ENCODE data around the gene CELF2. TPM values are rescaled to one million over a fixed set of nuclear protein-coding genes. Genes with fewer than 3 reads are reported as not detected.

Gene CELF2
- total and polyA plus RNA-seq, 4 donors = 43.3 to 65.6 (median 50.1) TPM

GRCh38 chr10:11320809-11321520, 303.3 kb downstream of the CELF2 start:
- Histone ChIP-seq H3K27me3 (ENCODE audit: control insufficient read depth, insufficient read depth, low read length) (no peaks in the 10 kb centered on the region), H3K4me3 (ENCODE audit: low read depth, low read length) (no peak overlapping the region), H3K9me3 (ENCODE audit: control insufficient read depth, insufficient read depth, low read length) (no peaks in the 10 kb centered on the region), H3K36me3 (ENCODE audit: control insufficient read depth, insufficient read depth, low read length) (peaks cover 39% of the 10 kb centered on the region), H3K27ac (ENCODE audit: low read depth, low read length) (no peak overlapping the region), H3K4me1 (ENCODE audit: control insufficient read depth, insufficient read depth, low read length) (peaks cover 10% of the 10 kb centered on the region)
- no peak for DNase-seq (ENCODE audit: low read depth in 4 of 6, low spot score in 6 of 6)
- WGBS (ENCODE audit: insufficient coverage) = 78% methylated on average over 11 of the region's 17 CpGs

- Histone ChIP-seq H3K27me3 (ENCODE audit: control insufficient read depth, insufficient read depth, low read length) (no peaks in the 10 kb centered on the region), H3K4me3 (ENCODE audit: low read depth, low read length) (no peak overlapping the region), H3K36me3 (ENCODE audit: control insufficient read depth, insufficient read depth, low read length) (peaks cover 43% of the 10 kb centered on the region), H3K27ac (ENCODE audit: low read depth, low read length) (no peak overlapping the region), H3K4me1 (ENCODE audit: control insufficient read depth, insufficient read depth, low read length) (peaks cover 23% of the 10 kb centered on the region), H3K9me3 (ENCODE audit: control insufficient read depth, insufficient read depth, low read length) (no peaks in the 10 kb centered on the region)
- WGBS (ENCODE audit: insufficient coverage) = 100% methylated on average over 1 of the region's 1 CpG
- DNase-seq (ENCODE audit: low read depth in 4 of 6, low spot score in 6 of 6) = no peak
These were observed 305.0 kb downstream of the CELF2 start for GRCh38 chr10:11322698-11323097.

- no peak for DNase-seq (ENCODE audit: low read depth in 4 of 6, low spot score in 6 of 6)
- H3K4me3 ChIP-seq (ENCODE audit: low read depth, low read length) = no peak overlapping the region
- H3K27ac ChIP-seq (ENCODE audit: low read depth, low read length) = no peak overlapping the region
- H3K4me1 ChIP-seq (ENCODE audit: control insufficient read depth, insufficient read depth, low read length) = peaks cover 38% of the 10 kb centered on the region
- peaks cover 37% of the 10 kb centered on the region for H3K36me3 ChIP-seq (ENCODE audit: control insufficient read depth, insufficient read depth, low read length)
- H3K9me3 ChIP-seq (ENCODE audit: control insufficient read depth, insufficient read depth, low read length) = no peaks in the 10 kb centered on the region
- WGBS (ENCODE audit: insufficient coverage) = 86% methylated on average over 4 of the region's 11 CpGs
- no peaks in the 10 kb centered on the region for H3K27me3 ChIP-seq (ENCODE audit: control insufficient read depth, insufficient read depth, low read length)
These were observed 307.2 kb downstream of the CELF2 start for GRCh38 chr10:11324761-11325321.

- H3K9me3 ChIP-seq (ENCODE audit: control insufficient read depth, insufficient read depth, low read length) = no peaks in the 10 kb centered on the region
- H3K4me1 ChIP-seq (ENCODE audit: control insufficient read depth, insufficient read depth, low read length) = peaks cover 38% of the 10 kb centered on the region
- no peaks in the 10 kb centered on the region for H3K27me3 ChIP-seq (ENCODE audit: control insufficient read depth, insufficient read depth, low read length)
- 71% methylated on average over 1 of the region's 2 CpGs for WGBS (ENCODE audit: insufficient coverage)
- DNase-seq (ENCODE audit: low read depth in 4 of 6, low spot score in 6 of 6) = no peak
- no peak overlapping the region for H3K4me3 ChIP-seq (ENCODE audit: low read depth, low read length)
- peaks cover 32% of the 10 kb centered on the region for H3K36me3 ChIP-seq (ENCODE audit: control insufficient read depth, insufficient read depth, low read length)
- H3K27ac ChIP-seq (ENCODE audit: low read depth, low read length) = no peak overlapping the region
These were observed 308.1 kb downstream of the CELF2 start for GRCh38 chr10:11325817-11326216.

- no peak overlapping the region for H3K4me3 ChIP-seq (ENCODE audit: low read depth, low read length)
- peaks cover 35% of the 10 kb centered on the region for H3K4me1 ChIP-seq (ENCODE audit: control insufficient read depth, insufficient read depth, low read length)
- no peak overlapping the region for H3K27ac ChIP-seq (ENCODE audit: low read depth, low read length)
- 79% methylated on average over 11 of the region's 12 CpGs for WGBS (ENCODE audit: insufficient coverage)
- H3K36me3 ChIP-seq (ENCODE audit: control insufficient read depth, insufficient read depth, low read length) = peaks cover 28% of the 10 kb centered on the region
- no peaks in the 10 kb centered on the region for H3K9me3 ChIP-seq (ENCODE audit: control insufficient read depth, insufficient read depth, low read length)
- H3K27me3 ChIP-seq (ENCODE audit: control insufficient read depth, insufficient read depth, low read length) = no peaks in the 10 kb centered on the region
- DNase-seq (ENCODE audit: low read depth in 4 of 6, low spot score in 6 of 6) = no peak
These were observed 308.6 kb downstream of the CELF2 start for GRCh38 chr10:11326241-11326640.

GRCh38 chr10:11326913-11327616, 309.4 kb downstream of the CELF2 start:
- peak in 2 of 6 donors; percentile 59 to 87 for DNase-seq (ENCODE audit: low read depth in 4 of 6, low spot score in 6 of 6)
- Histone ChIP-seq H3K4me1 (ENCODE audit: control insufficient read depth, insufficient read depth, low read length) (peaks cover 33% of the 10 kb centered on the region), H3K36me3 (ENCODE audit: control insufficient read depth, insufficient read depth, low read length) (peaks cover 25% of the 10 kb centered on the region)

GRCh38 chr10:11328264-11329061, 310.8 kb downstream of the CELF2 start:
- WGBS (ENCODE audit: insufficient coverage) = 46% methylated on average over 16 of the region's 17 CpGs
- no peaks in the 10 kb centered on the region for H3K9me3 ChIP-seq (ENCODE audit: control insufficient read depth, insufficient read depth, low read length)
- H3K36me3 ChIP-seq (ENCODE audit: control insufficient read depth, insufficient read depth, low read length) = peaks cover 25% of the 10 kb centered on the region
- H3K27me3 ChIP-seq (ENCODE audit: control insufficient read depth, insufficient read depth, low read length) = no peaks in the 10 kb centered on the region
- peaks cover 33% of the 10 kb centered on the region for H3K4me1 ChIP-seq (ENCODE audit: control insufficient read depth, insufficient read depth, low read length)
- H3K27ac ChIP-seq (ENCODE audit: low read depth, low read length) = peak overlapping the region; percentile 29
- DNase-seq (ENCODE audit: low read depth in 4 of 6, low spot score in 6 of 6) = no peak
- H3K4me3 ChIP-seq (ENCODE audit: low read depth, low read length) = no peak overlapping the region

More at GRCh38 chr10:11326913-11327616, 309.4 kb downstream of the CELF2 start:
- H3K4me3 ChIP-seq (ENCODE audit: low read depth, low read length) = no peak overlapping the region
- no peaks in the 10 kb centered on the region for H3K9me3 ChIP-seq (ENCODE audit: control insufficient read depth, insufficient read depth, low read length)
- H3K27ac ChIP-seq (ENCODE audit: low read depth, low read length) = no peak overlapping the region
- WGBS (ENCODE audit: insufficient coverage) = 47% methylated on average over 5 of the region's 11 CpGs
- H3K27me3 ChIP-seq (ENCODE audit: control insufficient read depth, insufficient read depth, low read length) = no peaks in the 10 kb centered on the region

GRCh38 chr10:11329062-11329673, 311.5 kb downstream of the CELF2 start:
- Histone ChIP-seq H3K27ac (ENCODE audit: low read depth, low read length) (peak overlapping the region; percentile 29), H3K27me3 (ENCODE audit: control insufficient read depth, insufficient read depth, low read length) (no peaks in the 10 kb centered on the region), H3K4me1 (ENCODE audit: control insufficient read depth, insufficient read depth, low read length) (peaks cover 33% of the 10 kb centered on the region), H3K9me3 (ENCODE audit: control insufficient read depth, insufficient read depth, low read length) (no peaks in the 10 kb centered on the region), H3K4me3 (ENCODE audit: low read depth, low read length) (no peak overlapping the region), H3K36me3 (ENCODE audit: control insufficient read depth, insufficient read depth, low read length) (peaks cover 25% of the 10 kb centered on the region)
- DNase-seq (ENCODE audit: low read depth in 4 of 6, low spot score in 6 of 6) = no peak
- 26% methylated on average over 2 of the region's 12 CpGs for WGBS (ENCODE audit: insufficient coverage)

All from spinal cord (tissue), 10 donors.